ENCODE results near the gene NDFIP1. TPM values are rescaled to one million over a fixed set of nuclear protein-coding genes. Genes with fewer than 3 reads are reported as not detected.

Gene NDFIP1
- total RNA-seq, 1 experiment from 2014 or later, result 27.6 TPM

GRCh38 chr5:142110988-142111687 is 2.6 kb downstream of the NDFIP1 start:
- Mint-ChIP-seq H3K27ac (no peak overlapping the region), H3K36me3 (0 out of 2 replicates have a peak, but pooled peaks cover 3% of the 10 kb centered on the region), H3K9me3 (no peaks in the 10 kb centered on the region), H3K4me3 (no peak overlapping the region), H3K27me3 (ENCODE audit: low read depth) (peaks cover 15% of the 10 kb centered on the region), H3K4me1 (peaks cover 37% of the 10 kb centered on the region)
- ATAC-seq (no peak), DNase-seq (ENCODE audit: low spot score) (no peak)
- TF ChIP-seq AR (CRISPR knock-in tag; IDR thresholded peaks at IDR 0.05) (no peak), FOXJ3 (CRISPR knock-in tag; IDR thresholded peaks at IDR 0.05; ENCODE audit: borderline replicate concordance) (no peak), SP1 (CRISPR knock-in tag; conservative IDR thresholded peaks at IDR 0.05) (no peak), EMX1 (CRISPR knock-in tag; IDR thresholded peaks at IDR 0.05) (no peak)
- ChIA-PET POLR2A (no interaction called here), CTCF (interaction anchor here (4.2 kb wide), 1 partner anchor 99 kb away, joined by 13 read pairs; the partner anchor contains the start of gene GNPDA1)

- ChIA-PET CTCF (interaction anchor here (1.0 to 1.3 kb wide), 2 partner anchors 102 to 146 kb away, joined by 3 to 4 read pairs; partner anchors contain the start of genes GNPDA1 and RNF14), POLR2A (no interaction called here)
- H3K9me3 Mint-ChIP-seq, result no peaks in the 10 kb centered on the region
- H3K4me3 Mint-ChIP-seq, result no peak overlapping the region
- H3K4me1 Mint-ChIP-seq, result peaks cover 27% of the 10 kb centered on the region
- peak overlapping the region; percentile 44; the same call in 1 of the 2 replicates for H3K27ac Mint-ChIP-seq
- no peaks in the 10 kb centered on the region for H3K27me3 Mint-ChIP-seq (ENCODE audit: low read depth)
- H3K36me3 Mint-ChIP-seq, result 0 out of 2 replicates have a peak, but pooled peaks cover 3% of the 10 kb centered on the region
- ATAC-seq (no peak), DNase-seq (ENCODE audit: low spot score) (no peak)
- no peak for TF ChIP-seq ZNF423 (CRISPR knock-in tag; IDR thresholded peaks at IDR 0.05)
- TF ChIP-seq ARID4B (CRISPR knock-in tag; IDR thresholded peaks at IDR 0.05; ENCODE audit: borderline replicate concordance), result no peak
- no peak for TF ChIP-seq HMGA2 (CRISPR knock-in tag; IDR thresholded peaks at IDR 0.05)
- no peak for TF ChIP-seq NR2C2 (CRISPR knock-in tag; IDR thresholded peaks at IDR 0.05)
- no peak for TF ChIP-seq PRDM15 (CRISPR knock-in tag; IDR thresholded peaks at IDR 0.05)
- no peak for TF ChIP-seq JUN (CRISPR knock-in tag; IDR thresholded peaks at IDR 0.05)
- TF ChIP-seq NR1H2 (CRISPR knock-in tag; IDR thresholded peaks at IDR 0.05), result no peak
- no peak for TF ChIP-seq ZNF317 (CRISPR knock-in tag; IDR thresholded peaks at IDR 0.05; ENCODE audit: borderline replicate concordance, low read depth)
- TF ChIP-seq ELF4 (CRISPR knock-in tag; IDR thresholded peaks at IDR 0.05; ENCODE audit: low read depth), result no peak
- no peak for TF ChIP-seq NFATC4 (CRISPR knock-in tag; IDR thresholded peaks at IDR 0.05)
- no peak for TF ChIP-seq TCF7 (CRISPR knock-in tag; IDR thresholded peaks at IDR 0.05; ENCODE audit: low read depth)
- no peak for TF ChIP-seq FOXP1 (CRISPR knock-in tag; IDR thresholded peaks at IDR 0.05; ENCODE audit: borderline replicate concordance)
- no peak for TF ChIP-seq FOXP4 (CRISPR knock-in tag; IDR thresholded peaks at IDR 0.05)
- TF ChIP-seq HMGXB4 (CRISPR knock-in tag; IDR thresholded peaks at IDR 0.05), result no peak
Measured at GRCh38 chr5:142114687-142115086, 6.1 kb downstream of the NDFIP1 start.
